OCI-LY1 (cell line): ENCODE results near the gene IL7R.

Source experiments
- CTCF ChIP-seq: fragments of 200-600 bp; sonication (generic), shearing (Covaris generic); IDR thresholded peaks from 2 replicates; pipeline ENCODE4 v1.5.1; 2017; ENCODE audit warnings: mild to moderate bottlenecking, antibody characterized with exemption, low read length, moderate library complexity, mixed read lengths
- EZH2 ChIP-seq: fragments of 200-600 bp; sonication (generic), shearing (Covaris generic); IDR thresholded peaks from 2 replicates; pipeline ENCODE4 v1.8.0; 2017; ENCODE audit warnings: borderline replicate concordance, mixed run types, mild to moderate bottlenecking, antibody characterized with exemption, low read length, moderate library complexity, mixed read lengths

GRCh38 chr5:35842856-35843255 lies 13.8 kb upstream of the IL7R start:
- TF ChIP-seq CTCF (no peak), EZH2 (no peak)
